ENCODE results near the gene CCDC90B.
A peak's percentile ranks its signal among the peaks of the same experiment; 100 is the strongest.

- TF ChIP-seq RARB (CRISPR knock-in tag; IDR thresholded peaks at IDR 0.05), result no peak
- TF ChIP-seq ISL1 (CRISPR knock-in tag; IDR thresholded peaks at IDR 0.05), result peak; percentile 7; the same call in 1 of the 2 replicates
- TF ChIP-seq ZFP3 (CRISPR knock-in tag; IDR thresholded peaks at IDR 0.05), result no peak
- no peak for TF ChIP-seq BACH2 (CRISPR knock-in tag; IDR thresholded peaks at IDR 0.05; ENCODE audit: borderline replicate concordance)
- TF ChIP-seq ARNTL (CRISPR knock-in tag; IDR thresholded peaks at IDR 0.05; ENCODE audit: borderline replicate concordance, low read depth), result no peak
- TF ChIP-seq GLIS3 (CRISPR knock-in tag; IDR thresholded peaks at IDR 0.05), result no peak
- TF ChIP-seq PPARA (CRISPR knock-in tag; IDR thresholded peaks at IDR 0.05; ENCODE audit: borderline replicate concordance), result no peak
- no peak for TF ChIP-seq OSR1 (CRISPR knock-in tag; IDR thresholded peaks at IDR 0.05)
- TF ChIP-seq CSDC2 (CRISPR knock-in tag; IDR thresholded peaks at IDR 0.05), result no peak
- no peak for TF ChIP-seq TOX (CRISPR knock-in tag; IDR thresholded peaks at IDR 0.05; ENCODE audit: borderline replicate concordance)
- TF ChIP-seq ZNF8 (CRISPR knock-in tag; IDR thresholded peaks at IDR 0.05), result no peak
Measured at GRCh38 chr11:83241291-83241946, 44.7 kb downstream of the CCDC90B start.
